ENCODE data around the gene HMGN4. TPM values are rescaled to one million over a fixed set of nuclear protein-coding genes. Genes with fewer than 3 reads are reported as not detected.

Gene HMGN4
- total and polyA plus RNA-seq, 9 of the 15 experiments (the other 6 are each of a cell fraction or from before 2014, with no cell fraction given) = 35.4 to 134 (median 94.1) TPM

GRCh38 chr6:26571592-26572296 lies 33.6 kb downstream of the HMGN4 start (continued):
- TF ChIP-seq GTF2B (IDR thresholded peaks at IDR 0.05; ENCODE audit: extremely low read depth, insufficient read length) (no peak), KDM4B (IDR thresholded peaks at IDR 0.05; ENCODE audit: borderline replicate concordance in 2 of 2, low read depth in 1 of 2) (no peak), ZNF316 (IDR thresholded peaks at IDR 0.05) (peak; percentile 66; the same call in 1 of the 2 replicates), MAFG (tag; conservative IDR thresholded peaks at IDR 0.05) (peak; percentile 59), ZNF699 (CRISPR knock-in tag; IDR thresholded peaks at IDR 0.05; ENCODE audit: insufficient replicate concordance) (no peak), USF2 (CRISPR knock-in tag; IDR thresholded peaks at IDR 0.05) (no peak), TFAP4 (CRISPR knock-in tag; IDR thresholded peaks at IDR 0.05; ENCODE audit: borderline replicate concordance) (peak; percentile 82), SNAPC5 (CRISPR knock-in tag; IDR thresholded peaks at IDR 0.05) (no peak), DLX4 (CRISPR knock-in tag; IDR thresholded peaks at IDR 0.05) (no peak), SMARCB1 (IDR thresholded peaks at IDR 0.05; ENCODE audit: insufficient read length, low read depth) (no peak), KLF6 (CRISPR knock-in tag; IDR thresholded peaks at IDR 0.05; ENCODE audit: borderline replicate concordance) (0 out of 2 replicates have a peak, but pooled peaks have one; percentile 35), MCM2 (IDR thresholded peaks at IDR 0.05; ENCODE audit: low read depth) (no peak), COPS2 (conservative IDR thresholded peaks at IDR 0.05) (no peak), SREBF2 (CRISPR knock-in tag; IDR thresholded peaks at IDR 0.05) (0 out of 2 replicates have a peak, but pooled peaks have one; percentile 92), CBX5 (IDR thresholded peaks at IDR 0.05; ENCODE audit: borderline replicate concordance, low read depth) (no peak), ATF7 (IDR thresholded peaks at IDR 0.05) (peak; percentile 90), HBP1 (CRISPR knock-in tag; IDR thresholded peaks at IDR 0.05) (peak; percentile 89), NR4A1 (CRISPR knock-in tag; IDR thresholded peaks at IDR 0.05) (no peak), NR4A1 (tag; IDR thresholded peaks at IDR 0.05) (no peak; the same call in 1 of the 2 replicates), KHSRP (IDR thresholded peaks at IDR 0.05) (no peak), IRF2 (CRISPR knock-in tag; IDR thresholded peaks at IDR 0.05) (no peak)

Data from K562 (cell line).